Brain pericyte (primary cell): ENCODE results near the gene COL25A1.
"Not testable (repeated sequence)": the region's sequence is repeated elsewhere in the genome, so short reads cannot be mapped to it uniquely, and the experiment has no call there.

Experiments
- DNase-seq: peaks from one replicate; pipeline ENCODE4 v3.0.0-alpha.2; 2012; ENCODE audit warnings: low read depth, low spot score

Gene COL25A1

DNA sequence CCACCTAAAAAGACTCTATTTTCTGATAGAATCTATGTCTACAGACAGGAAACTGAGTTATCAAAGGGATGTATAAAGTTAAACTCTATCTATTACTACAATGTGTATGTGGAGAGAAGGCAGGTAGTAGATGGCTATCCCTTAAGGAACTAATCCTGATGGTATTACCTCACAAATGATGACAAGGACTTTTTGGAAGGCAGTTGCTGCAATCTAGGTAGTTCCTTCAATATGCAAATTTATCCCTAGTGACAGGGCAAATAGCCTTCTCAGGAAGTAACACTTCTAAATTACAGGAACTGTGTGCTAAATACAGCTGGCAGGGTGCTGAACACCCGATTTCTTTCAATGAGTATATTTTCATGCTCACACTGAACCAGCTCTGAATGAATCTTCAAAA is 177.4 kb downstream of the COL25A1 start:
- DNase-seq = no peak

DNA sequence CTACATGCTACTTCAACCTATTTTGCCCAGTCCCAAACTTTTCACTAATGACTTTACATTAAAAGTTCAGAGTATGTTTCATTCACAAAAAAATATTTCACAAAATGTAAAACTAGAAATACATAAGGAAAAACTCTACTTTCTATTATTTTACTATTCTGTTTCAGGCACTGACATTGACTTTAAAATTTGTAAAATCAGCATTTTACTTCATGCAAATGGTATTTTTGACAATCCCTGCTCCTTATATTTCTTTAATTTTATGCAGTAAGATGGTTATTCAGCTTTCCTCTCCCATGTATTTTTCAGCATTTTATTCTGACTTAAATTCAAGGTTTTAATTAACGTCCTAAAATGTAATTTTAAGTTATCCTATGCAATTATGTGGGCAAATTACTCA is 178.5 kb downstream of the COL25A1 start:
- no peak for DNase-seq

DNA sequence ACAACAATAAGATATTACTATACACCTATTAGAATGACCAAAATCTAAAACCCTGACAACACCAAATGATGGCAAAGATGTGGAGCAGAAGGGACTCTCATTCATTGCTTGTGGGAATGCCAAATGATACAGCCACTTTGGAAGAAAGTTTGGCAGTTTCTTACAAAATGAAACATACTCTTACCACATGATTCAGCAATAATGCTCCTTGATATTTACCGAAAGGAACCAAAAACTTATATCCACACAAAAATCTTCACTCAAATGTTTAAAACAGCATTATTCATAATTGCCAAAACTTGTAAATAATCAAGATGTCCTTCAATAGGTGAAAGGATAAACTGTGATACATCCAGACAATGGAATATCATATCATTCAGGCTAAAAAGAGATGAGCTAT is 180.9 kb downstream of the COL25A1 start:
- DNase-seq = no peak

DNA sequence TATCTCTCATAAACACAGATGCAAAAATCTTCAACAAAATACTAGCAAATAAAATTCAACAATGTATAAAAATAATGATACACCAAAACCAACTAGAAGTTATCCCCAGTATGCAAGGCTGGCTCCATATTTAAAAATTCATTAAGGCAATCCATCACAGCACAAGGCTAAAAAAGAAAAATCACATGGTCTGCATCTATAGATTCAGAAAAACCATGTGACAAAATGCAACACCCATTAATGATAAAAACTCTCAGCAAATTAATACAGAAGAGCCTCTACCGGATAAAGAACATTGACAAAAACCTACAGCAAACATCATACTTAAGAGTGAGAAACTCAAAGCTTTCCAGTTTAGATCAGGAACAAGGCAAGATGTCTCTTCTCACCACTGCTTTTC is 182.6 kb downstream of the COL25A1 start:
- no peak for DNase-seq

DNA sequence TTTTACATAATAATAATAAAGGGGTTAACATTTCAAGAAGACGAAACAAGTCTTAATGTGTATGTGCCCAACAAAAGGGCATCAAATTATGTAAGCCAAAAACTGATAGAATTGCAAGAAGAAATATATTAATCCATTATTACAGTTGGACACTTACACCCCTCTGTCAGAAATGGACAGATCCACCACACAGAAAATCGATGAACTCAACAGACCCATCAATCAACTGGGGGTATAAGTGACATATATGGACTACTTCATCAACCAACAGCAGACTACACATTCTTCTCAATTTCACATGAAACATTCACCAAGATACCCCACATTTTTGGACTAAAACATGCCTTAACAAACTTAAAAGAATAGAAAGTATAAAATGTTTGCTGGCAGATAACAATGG is 183.8 kb downstream of the COL25A1 start:
- no peak for DNase-seq

DNA sequence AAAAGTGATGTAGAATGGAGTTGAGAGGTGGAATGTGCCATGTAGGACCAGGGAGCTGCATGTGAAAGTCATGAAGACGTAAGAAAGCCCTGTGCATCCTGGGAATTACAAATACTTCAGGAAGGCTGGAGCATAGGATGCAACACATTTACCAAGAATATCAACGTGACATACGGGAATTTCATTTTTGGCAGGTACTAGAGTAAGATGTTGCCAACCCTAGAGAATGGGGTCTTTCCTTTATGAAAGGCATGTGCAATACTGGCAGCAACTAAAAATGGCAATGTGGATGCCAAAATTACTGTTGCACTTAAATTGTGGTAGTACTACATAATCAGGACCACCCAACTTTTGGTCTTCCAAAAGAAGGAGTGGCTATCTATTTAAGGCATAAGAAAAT is 188.0 kb downstream of the COL25A1 start:
- DNase-seq = no peak

DNA sequence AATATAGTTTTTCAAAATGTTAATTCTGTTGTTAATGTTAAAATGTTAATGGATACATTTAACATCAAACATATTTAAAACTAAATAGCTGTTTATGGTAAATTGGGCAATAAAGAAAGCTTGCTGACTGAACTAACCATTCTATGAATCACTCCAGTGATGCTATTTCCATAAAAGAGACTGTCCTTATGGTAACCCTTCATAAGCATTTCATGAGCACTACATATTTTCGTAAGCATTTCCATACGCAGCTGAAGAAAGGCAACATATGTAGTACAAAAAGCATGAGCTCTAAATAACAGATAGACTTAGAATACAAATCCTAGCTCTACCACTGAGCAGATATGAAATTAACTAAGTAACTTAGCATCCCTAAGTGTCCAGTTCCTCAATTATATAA is 188.9 kb downstream of the COL25A1 start:
- no peak for DNase-seq

DNA sequence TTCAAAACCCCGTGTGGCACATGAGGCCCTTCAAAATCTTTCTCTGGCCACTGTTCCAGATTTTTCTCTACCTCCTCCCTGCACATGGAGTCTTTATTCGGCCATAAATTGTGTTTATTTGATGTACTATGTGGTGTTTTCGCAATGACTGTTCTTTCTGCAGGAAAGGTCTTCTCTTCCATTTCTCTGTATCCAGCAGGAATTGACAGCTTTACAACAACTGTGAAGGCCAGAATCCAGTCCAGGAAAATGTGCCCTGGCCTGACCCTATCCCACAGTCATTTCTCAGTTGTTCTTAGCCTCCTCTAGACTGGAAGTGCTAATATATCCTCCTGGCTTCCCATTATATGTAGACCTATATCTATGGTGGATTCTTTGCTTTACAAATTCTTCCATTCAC is 191.4 kb downstream of the COL25A1 start:
- DNase-seq = no peak

DNA sequence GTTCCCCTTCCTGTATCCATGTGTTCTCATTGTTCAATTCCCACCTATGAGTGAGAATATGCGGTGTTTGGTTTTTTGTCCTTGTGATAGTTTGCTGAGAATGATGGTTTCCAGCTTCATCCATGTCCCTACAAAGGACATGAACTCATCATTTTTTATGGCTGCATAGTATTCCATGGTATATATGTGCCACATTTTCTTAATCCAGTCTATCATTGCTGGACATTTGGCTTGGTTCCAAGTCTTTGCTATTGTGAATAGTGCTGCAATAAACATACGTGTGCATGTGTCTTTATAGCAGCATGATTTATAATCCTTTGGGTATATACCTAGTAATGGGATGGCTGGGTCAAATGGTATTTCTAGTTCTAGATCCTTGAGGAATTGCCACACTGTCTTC is 194.2 kb downstream of the COL25A1 start:
- not testable (repeated sequence) for DNase-seq

DNA sequence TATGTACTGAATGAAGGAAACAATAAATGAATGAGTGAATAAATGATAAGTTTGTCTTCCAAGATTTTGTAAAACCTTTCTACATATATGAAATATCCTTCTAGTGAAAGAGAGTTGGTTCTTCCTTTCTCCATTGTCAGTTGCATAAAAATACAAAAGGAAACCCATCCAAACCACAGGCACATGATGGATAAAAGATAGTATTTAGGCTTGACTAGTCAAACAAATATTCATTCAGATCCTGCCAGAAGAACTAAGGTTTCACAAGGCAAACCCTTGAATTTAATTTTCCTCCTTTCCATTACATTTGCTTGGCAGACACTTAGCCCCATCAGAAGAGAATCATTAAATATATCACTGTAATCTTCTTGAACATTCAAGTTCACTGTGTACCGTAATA is 208.4 kb downstream of the COL25A1 start:
- no peak for DNase-seq

DNA sequence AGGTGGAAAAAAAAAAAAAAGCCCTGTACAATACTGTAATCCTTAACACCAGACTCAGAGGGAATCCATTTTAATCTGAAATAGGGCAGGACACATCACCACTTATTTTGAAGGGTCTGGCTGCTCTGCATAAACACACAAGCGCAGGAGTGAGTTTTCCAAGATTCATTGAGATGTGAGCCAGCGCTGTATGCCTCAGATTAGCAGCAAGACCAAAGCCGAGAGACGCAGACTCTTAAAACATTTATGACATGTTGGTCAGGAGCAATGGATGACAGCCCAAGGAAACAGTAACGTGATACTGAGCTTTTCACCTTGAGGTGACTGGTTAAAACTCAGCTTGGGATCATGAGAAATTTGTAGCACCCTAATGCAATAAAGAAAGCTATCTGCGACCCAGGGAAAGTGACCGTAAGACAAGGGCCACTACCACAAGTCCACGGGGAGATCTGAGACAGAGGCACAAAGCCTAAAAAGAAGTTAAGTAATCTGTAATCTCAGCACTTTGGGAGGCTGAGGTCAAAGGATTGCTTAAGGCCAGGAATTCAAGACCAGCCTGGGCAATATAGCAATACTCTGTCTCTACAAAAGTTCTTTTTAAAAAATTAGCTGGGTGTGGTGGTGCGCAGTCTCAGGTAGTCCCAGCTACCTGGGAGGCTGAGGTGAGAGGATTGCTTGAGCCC is 210.6 kb downstream of the COL25A1 start:
- DNase-seq = no peak

DNA sequence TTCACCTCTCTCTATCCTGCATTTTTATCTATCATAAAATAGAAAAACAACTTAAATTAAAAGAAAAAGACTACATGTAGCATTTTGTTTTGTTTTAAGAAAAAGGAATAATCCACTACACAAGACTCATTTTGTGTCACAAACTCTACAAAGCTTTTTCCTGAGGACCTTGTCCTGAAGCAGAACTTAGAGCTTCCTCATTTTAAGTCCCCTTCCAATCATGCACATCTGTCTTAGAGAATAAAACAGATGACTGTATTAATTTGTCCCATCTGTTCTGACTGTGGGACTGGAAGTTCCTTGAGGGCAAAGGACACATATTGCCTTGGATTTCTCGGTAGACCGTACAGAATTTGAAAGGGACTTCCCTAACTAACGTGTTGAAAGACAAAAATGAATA is 218.5 kb downstream of the COL25A1 start:
- no peak for DNase-seq

DNA sequence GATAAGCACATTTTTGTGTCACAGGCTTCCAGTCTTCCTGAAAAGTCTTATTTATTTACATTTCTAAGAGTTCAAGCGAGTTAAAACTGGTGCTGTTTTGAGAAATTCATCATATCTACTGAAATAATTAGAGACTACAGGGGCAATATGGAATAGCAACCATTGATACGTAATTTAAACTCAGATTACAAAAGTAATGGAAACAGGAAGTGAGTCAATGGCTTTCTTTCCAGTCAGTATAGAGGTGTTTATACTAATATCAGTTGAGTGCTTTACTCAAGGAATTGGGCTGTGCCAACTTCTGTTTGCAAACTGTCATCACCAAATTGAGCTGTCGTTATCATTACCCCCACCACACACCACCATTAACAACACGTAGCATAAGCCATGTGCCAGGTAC is 222.7 kb downstream of the COL25A1 start:
- DNase-seq = no peak

DNA sequence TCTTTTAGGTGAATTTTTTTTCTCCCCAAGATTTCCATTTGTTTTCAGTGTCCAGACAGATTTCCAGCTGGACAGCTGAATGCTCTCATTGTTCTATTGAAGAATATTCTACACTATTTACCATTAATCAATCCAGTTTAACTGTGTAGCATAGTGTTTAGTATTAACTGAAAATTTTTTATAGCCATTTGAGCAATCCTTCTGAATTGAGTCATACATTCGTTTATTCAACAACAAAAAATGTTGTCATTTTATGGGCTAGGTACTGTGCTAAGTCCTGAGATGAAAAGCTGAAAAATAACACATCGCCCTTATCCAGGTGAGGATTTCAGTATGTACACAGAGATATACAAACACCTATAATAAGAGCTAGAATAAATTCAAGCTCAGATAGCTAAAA is 223.3 kb downstream of the COL25A1 start:
- no peak for DNase-seq

DNA sequence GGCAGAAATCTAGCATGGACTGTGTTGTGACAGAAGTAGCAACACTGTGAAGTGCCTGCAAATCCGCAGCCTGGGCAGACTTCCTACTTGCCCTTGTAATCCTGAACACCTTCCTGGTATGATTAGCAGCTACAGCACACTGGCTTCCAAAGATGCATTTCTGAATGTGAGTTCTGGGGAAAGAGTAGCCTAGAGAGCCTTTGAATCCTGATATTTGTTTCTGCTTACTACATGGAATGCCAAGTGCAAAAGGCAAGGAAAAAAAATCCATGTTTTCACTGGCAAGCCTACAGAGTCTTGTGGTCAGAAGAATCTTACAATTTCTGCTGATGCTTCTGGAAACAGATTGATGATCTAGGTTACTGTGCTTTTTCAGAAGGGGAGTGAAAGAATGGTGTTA is 223.7 kb downstream of the COL25A1 start:
- DNase-seq = peak; percentile 76

DNA sequence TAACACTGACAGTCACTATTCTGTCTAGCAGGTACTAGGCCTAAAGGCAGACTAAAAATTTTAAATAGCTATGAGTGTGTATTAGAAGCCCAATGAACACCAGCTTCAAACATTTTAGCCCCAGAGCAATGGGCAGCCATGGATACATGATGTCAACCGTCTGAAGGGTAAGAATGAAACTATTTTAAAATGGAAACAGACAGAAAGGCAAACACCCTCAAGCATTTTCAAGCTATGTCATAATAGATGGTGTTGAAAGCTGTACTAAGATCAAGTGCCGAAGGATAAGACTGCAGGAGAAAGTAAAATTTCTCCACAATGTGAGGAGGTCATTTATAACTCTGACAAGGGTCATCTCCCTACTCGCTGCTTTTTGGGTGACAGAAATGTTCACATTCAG is 225.0 kb downstream of the COL25A1 start:
- no peak for DNase-seq

DNA sequence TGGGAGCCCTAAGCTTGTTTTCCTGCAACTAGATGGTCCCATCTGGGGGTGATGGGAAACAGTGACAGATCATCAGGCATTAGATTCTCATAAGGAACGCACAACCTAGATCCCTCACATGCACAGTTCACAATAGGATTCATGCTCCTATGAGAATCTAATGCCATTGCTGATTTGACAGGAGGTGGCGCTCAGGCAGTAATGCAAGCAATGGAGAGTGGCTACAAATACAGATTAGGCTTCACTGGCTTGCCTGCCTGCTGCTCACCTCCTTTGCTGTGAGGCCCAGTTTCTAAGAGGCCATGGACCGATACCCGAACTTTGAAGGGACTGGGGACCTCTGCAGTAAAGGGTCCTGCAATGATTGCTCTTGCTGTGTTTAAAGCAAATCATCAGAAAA is 225.7 kb downstream of the COL25A1 start:
- DNase-seq = not testable (repeated sequence)

DNA sequence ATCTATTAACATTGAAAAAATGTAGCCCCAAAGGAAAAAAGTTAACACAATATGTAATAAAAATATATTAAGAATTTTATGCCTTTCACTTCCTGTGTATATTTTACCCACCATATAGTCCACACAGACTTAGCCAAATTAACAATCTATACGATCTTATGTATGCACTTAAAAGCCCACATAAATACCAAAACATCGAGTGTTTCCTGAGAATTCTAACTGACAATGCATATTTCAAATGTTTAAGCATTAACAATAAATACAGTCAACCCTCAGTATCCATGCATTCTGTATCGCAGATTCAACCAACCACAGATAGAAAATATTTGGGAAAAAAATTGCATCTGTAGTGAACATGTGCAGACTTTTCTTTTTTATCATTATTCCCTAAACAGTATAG is 226.8 kb downstream of the COL25A1 start:
- no peak for DNase-seq

DNA sequence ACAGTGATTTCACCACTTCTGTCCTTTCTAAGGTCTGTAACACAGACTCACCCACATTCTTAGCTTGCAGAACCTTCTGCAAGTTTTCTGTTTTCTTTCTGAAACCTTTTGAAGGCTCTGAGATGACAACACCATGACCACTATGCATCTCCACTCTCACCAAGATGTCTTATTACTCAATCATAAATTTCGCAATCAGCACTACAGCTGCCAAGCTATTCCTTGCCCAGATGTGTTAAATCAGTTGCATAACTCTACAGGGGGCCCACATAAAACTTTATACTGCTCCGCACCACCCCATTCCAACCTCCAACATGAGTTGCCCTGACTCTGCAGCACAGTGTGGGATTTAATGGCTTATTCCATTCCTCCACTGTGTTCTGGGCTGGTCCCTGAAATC is 229.9 kb downstream of the COL25A1 start:
- DNase-seq = peak; percentile 66

DNA sequence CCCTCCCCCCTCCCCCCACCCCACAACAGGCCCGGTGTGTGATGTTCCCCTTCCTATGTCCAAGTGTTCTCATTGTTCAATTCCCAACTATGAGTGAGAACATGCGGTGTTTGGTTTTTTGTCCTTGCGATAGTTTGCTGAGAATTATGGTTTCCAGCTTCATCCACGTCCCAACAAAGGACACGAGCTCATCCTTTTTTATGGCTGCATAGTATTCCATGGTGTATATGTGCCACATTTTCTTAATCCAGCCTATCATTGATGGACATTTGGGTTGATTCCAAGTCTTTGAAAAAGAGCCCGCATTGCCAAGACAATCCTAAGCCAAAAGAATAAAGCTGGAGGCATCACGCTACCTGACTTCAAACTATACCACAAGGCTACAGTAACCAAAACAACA is 231.8 kb downstream of the COL25A1 start:
- not testable (repeated sequence) for DNase-seq

DNA sequence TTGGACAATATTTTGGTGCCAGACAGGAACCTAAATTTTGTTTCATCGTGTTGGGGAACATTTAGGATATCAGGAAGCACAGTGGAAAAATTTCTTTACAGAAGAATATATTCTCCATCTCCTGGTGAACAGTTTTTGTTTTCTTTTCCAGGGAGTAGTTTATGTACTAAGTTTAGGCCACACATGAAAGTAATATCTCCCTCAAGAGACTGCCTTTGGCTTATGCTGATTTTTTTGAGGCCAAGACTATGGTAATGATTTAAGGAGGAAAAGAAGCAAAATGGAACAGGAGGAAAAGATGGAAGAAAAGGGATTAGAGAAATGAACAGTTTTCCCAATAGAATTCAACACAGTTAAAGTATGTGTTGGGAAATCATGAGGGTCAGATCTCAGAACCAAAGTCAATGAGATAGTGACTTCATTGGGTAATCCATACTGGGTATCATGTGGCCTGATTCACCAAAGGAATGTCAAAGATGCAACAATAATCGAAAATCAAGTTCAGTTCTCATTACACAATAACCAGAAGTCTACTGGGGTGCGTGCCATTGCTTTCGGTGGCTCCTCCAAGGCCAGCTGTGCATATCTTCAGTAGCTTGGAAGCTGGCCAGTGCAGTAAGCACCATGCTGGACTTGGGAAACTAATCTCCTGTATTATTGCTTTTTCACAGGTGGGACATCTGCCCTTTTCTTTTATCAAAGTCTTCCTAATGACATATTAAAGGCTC is 234.8 kb downstream of the COL25A1 start:
- DNase-seq = no peak

DNA sequence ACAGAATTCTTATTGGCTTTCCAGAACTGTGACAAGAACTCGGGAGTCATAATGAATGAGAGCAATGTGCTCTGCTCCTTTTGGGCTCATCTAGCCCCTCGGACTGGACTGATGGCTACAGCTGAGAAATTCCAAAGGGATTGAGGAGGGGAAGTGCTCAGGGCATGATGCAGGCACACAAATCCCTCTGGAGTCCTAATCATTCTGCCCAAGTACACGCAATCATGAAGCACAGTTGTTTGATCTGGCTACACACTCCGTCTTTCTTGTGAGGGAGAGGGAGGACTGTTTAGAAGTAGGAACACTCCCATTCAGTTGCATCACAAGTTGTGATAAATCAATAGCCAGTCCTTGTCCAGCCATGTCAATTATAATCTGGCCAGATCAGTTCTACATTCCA is 237.5 kb downstream of the COL25A1 start:
- DNase-seq = no peak

DNA sequence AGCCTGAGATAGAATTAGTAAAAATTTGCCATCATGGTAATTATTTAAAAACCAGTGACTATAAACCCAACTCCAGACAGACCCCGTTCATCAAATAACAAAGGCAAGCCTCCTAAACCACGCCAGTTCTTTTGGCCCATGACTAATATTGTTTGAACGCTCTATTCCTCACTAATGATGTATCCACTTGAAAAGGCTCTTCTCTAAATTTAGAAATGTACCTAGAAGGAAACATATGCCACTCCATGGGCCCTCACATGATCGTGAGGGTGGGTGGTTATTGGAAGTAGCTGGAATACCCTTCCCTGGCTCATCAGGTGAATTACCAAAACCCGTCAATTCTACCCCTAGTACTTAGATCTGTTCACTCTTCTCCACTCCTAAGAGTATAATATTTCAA is 249.2 kb downstream of the COL25A1 start:
- DNase-seq = no peak

DNA sequence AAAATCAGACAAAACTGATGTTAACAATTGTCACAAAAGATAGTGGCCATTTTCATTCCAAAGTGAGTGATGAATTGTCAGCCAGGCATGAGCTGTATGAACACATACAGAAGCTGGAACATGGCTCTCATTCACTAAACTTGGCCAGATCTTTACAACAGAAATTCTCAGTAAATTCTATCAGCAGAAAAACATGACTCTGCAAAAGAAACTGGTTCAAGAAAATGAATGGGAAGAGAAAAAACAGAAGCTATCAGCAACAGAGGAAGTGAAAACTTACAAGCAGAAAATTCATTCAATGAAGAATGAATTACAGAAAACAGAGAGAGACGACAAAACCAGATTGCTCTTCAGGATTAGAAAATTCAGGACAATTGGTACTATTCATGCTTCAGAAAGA is 249.6 kb downstream of the COL25A1 start:
- no peak for DNase-seq
